ENCODE results near the gene NEMP2. TPM values are rescaled to one million over a fixed set of nuclear protein-coding genes. Genes with fewer than 3 reads are reported as not detected.
A peak's percentile ranks its signal among the peaks of the same experiment; 100 is the strongest.
"Not testable (repeated sequence)": the region's sequence is repeated elsewhere in the genome, so short reads cannot be mapped to it uniquely, and the experiment has no call there.

NEMP2 gene
- total RNA-seq, 1 experiment from 2014 or later: 4.9 TPM

DNA sequence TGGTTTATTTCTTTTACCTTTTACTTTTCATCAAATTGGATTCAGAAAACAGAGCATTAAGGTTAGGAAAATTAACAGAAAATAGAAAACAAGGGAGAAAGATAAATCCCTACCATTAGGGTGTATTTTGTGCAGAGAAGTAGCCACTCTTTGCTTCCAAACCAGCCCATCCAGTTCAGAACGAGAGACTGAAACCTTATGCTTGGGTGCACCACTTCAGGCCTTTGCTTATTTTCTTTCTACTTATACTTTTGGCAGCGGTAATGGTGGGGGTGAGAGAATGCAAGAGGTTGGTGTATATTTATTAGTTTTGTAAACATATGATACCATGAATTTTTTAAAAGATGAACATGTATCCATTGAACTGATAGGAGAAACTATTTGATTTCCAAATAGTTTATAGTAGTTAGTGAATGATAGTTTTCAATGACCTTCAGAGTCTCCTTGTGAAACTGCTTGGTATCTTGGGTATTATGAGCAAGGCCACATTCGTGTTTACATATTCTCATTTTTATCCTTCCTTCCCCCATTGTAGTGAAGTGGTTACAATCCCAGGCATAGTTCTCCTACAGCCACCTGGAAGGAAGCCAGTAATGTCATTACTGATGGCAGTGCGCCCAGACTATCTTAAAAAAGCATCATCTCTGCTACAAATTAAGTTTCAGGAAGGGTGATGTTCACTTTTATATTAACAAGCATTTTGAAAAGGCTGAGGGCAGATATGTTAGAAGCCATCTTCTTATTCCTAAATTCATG is 65.5 kb downstream of the NEMP2 start:
- in situ Hi-C loops (cut with HindIII; ENCODE audit: low sequenced_read_pairs): no loop called here
- peak; percentile 95 for DNase-seq (ENCODE audit: low spot score)

DNA sequence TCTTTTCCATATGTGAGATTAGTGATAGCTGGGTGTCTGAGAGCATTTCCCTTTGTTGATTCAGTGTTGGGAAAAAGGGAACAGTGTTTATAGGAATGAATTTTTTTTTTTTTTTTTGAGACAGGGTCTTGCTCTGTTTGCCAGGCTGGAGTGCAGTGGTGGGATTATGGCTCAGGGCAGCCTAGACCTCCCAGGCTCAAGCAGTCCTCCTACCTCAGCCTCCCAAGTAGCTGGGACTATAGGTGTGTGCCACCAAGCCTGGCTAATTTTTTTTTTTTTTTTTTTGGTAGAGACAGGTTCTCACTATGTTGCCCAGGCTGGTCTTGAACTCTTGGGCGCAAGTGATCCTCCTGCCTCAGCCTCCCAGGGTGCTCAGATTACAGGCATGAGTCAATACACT is 66.2 kb downstream of the NEMP2 start:
- in situ Hi-C loops (cut with HindIII; ENCODE audit: low sequenced_read_pairs); DNase-seq (ENCODE audit: low spot score): not testable (repeated sequence)

DNA sequence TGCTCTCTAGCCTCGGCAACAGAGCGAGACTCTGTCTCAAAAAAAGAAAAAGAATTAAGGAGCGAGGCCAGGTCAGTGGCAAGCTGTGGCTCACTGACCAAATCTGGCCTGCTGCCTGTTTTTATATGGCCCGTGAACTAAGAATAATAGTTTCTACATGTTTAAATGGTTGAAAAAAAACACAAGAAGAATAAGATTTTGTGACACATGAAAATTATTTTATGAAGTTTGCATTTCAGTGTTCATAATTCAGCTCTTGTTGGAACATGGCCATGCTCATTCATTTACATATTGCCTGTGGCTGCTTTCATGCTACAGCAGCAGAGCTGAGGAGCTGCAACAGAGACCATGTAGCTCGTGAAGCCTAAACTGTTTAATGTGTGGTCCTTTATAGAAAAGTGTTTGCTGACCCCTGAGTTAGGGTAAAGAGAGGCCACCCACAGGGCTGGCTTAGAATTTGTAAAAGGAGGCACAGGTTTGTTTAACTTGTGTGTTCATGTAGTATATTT is 66.9 kb downstream of the NEMP2 start:
- in situ Hi-C loops (cut with HindIII; ENCODE audit: low sequenced_read_pairs): no loop called here
- DNase-seq (ENCODE audit: low spot score): peak; percentile 73

GRCh38 chr2:190466819-190467446 is 67.6 kb downstream of the NEMP2 start:
- in situ Hi-C loops (cut with HindIII; ENCODE audit: low sequenced_read_pairs): no loop called here
- DNase-seq (ENCODE audit: low spot score): no peak

DNA sequence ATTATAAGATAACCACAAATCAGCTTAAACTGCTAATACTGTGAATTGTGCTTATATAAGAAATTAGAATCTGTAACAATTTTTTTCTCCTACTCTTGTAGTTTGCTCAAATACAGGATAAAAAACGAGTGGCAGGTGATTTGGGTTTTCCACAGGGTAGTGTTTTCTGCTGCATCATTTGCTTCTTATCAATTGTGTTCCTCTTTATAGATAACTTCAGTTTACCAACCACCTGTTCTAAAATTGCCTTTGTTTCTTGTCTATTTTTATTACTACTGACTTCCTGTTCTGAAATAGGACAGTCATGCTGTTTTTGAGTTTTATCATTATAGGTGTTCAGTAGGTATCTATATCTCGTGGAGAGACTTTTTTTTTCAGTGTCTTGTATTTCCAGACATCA is 69.5 kb downstream of the NEMP2 start:
- in situ Hi-C loops (cut with HindIII; ENCODE audit: low sequenced_read_pairs): no loop called here
- no peak for DNase-seq (ENCODE audit: low spot score)

DNA sequence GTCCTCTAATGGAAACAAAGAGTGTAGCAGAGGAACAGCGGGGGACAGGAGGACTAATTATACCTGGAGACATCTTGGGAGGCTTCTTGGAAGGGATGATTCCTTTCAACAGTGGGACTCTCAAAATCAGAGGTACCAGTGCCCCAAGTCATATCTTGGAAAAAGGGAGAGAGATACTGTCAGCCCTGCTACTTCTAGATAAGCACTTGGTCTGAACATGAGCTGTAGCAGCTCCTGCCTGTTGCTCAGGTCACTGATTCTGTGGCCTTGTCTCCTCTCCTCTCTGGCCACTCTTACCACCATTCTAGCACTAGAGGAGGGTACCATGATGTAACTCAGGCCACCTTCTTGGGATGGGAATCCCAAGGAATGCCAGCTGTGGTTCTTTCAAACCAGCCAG is 71.9 kb downstream of the NEMP2 start:
- in situ Hi-C loops (cut with HindIII; ENCODE audit: low sequenced_read_pairs): no loop called here
- no peak for DNase-seq (ENCODE audit: low spot score)

DNA sequence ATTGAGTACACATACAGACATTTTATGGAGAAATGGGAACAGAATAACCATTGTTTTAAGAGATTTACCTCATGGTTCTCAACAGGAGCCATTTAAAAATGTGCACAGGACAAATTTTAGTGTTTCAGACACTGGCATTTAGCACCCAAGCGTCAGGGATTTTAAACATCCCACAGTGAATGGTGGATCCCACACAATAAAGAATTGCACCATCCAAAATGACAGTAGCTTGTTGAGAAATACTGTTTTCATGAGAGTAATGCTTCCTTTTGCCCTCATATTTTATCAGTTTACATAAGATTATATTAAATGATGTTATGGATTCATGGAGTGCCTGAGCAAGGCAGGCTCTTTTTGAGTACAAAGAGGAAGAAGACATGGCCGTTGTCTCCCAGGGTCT is 72.3 kb downstream of the NEMP2 start:
- in situ Hi-C loops (cut with HindIII; ENCODE audit: low sequenced_read_pairs): no loop called here

GRCh38 chr2:190460487-190460886 is 74.0 kb downstream of the NEMP2 start:
- in situ Hi-C loops (cut with HindIII; ENCODE audit: low sequenced_read_pairs): no loop called here
- DNase-seq (ENCODE audit: low spot score): no peak

More for the DNA sequence above, 72.3 kb downstream of the NEMP2 start:
- no peak for DNase-seq (ENCODE audit: low spot score)

DNA sequence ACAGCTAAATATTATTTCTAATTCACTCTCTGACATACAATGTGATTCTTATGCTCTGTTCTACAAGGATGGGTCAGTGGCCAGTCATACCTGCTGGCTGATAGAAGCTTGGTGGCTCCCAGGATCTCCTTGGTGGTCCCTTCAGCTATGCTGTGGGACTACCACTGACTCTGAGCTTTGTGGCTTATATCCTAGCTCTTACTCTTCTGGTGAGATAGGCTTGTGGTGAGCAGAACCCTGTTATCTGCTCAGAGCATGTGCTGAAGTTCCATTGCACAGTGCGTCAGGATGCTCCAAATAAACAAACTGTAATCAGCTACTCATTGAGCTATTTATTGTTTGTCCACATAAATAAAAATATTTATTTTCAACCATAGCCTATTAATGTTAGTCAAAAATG is 74.6 kb downstream of the NEMP2 start:
- in situ Hi-C loops (cut with HindIII; ENCODE audit: low sequenced_read_pairs): no loop called here
- no peak for DNase-seq (ENCODE audit: low spot score)

DNA sequence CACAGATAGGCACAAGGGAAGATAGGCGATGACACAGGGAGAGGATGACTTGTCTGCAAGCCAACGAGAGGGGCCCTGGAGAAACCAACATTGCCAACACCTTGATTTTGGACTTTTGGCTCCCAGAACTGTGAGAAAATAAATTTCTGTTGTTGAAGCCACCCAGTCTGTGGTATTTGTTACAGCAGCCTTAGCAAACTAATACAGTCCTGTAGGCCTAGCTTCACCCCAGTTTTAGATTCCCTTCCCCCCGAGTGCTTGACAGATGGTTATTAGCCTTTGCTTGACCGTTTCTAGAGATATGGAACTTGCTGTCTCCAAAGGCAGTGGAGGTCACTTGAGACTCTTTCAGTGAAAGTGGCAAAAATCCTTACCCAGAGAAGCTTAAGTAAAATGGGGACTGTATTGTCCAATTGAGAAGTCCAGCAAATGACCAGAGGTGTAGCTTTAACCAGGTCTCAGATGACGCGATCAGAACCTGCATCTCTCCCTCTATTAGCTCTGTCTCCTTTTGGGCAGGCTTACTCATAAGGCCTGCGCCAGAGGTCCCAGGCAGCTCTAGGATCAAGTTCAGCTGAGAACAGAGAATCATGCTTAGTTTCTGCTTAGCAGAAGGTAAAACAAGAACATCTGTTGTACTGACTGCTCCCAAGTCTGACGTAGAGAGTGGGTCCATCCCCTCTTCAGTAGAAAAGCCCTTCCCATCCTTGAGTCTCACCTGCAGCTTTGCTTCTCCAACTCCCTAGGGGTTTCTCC is 76.0 kb downstream of the NEMP2 start:
- DNase-seq (ENCODE audit: low spot score): no peak
- in situ Hi-C loops (cut with HindIII; ENCODE audit: low sequenced_read_pairs): no loop called here

GRCh38 chr2:190457256-190457655 is 77.3 kb downstream of the NEMP2 start:
- in situ Hi-C loops (cut with HindIII; ENCODE audit: low sequenced_read_pairs): no loop called here
- DNase-seq (ENCODE audit: low spot score): no peak

GRCh38 chr2:190456833-190457232 is 77.7 kb downstream of the NEMP2 start:
- in situ Hi-C loops (cut with HindIII; ENCODE audit: low sequenced_read_pairs): no loop called here

DNA sequence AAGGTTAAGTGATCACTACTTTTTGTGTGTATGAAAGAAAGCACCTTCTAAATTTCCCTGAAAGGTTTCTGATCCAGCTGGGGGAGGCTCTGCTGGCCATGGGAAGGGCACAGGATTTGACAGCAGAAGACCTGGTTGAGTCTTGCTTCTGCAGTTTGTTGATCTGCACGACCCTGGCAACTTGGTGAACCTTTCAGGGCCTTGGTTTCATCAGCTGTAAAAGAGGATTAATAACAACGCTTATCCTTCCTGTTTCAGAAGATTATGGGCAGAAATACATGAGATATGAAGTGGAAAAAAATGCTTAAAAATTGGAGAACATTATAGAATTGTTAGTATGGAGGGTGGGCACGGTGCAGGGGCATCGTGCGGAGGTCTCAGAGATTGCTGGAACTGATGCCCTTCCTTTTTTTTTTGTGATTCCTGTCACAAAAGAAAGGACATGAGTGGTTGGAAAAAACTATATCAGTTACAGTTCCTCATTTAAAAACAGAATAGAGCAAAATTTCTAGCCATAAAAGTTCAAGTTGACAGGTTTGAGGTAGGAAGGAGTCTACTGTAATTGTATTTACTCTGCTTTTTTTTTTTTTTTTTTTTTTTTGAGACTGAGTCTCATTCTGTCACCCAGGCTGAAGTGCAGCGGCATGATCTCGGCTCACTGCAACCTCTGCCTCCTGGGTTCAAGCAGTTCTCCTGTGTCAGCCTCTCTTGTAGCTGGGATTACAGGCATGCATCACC is 79.0 kb downstream of the NEMP2 start:
- DNase-seq (ENCODE audit: low spot score): no peak
- in situ Hi-C loops (cut with HindIII; ENCODE audit: low sequenced_read_pairs): no loop called here

More at GRCh38 chr2:190456833-190457232, 77.7 kb downstream of the NEMP2 start:
- DNase-seq (ENCODE audit: low spot score): no peak

GRCh38 chr2:190454795-190455194 is 79.7 kb downstream of the NEMP2 start:
- no peak for DNase-seq (ENCODE audit: low spot score)
- in situ Hi-C loops (cut with HindIII; ENCODE audit: low sequenced_read_pairs): no loop called here

Other genes with a start within 250 kb of the NEMP2 start
- gene HIBCH, start 214.9 kb downstream of the NEMP2 start, total RNA-seq (2014; rRNA removed; shearing (Covaris generic)): 8.4 and 16.2 TPM in 2 replicates
- 7.8 and 14.3 TPM in 2 replicates for gene INPP1, start 191.1 kb downstream of the NEMP2 start, total RNA-seq (2014; rRNA removed; shearing (Covaris generic))
- 0.71 TPM in 1 of 2 replicates, not detected in the other for gene MFSD6, start 126.4 kb downstream of the NEMP2 start, total RNA-seq (2014; rRNA removed; shearing (Covaris generic))
- gene NAB1, start 114.4 kb upstream of the NEMP2 start, total RNA-seq (2014; rRNA removed; shearing (Covaris generic)): 2.1 and 3.3 TPM in 2 replicates

All from G401 (cell line).